Stimulated activated naive CD4-positive, alpha-beta T cell (primary cell): ENCODE measurements around the gene LAMA2.

Source experiments
- DNase-seq, 6 experiments: peaks; one replicate each; lab custom pipeline; 2025; lab: John Stamatoyannopoulos, UW

LAMA2 gene

GRCh38 chr6:129453073-129453472 is 570.1 kb downstream of the LAMA2 start:
- DNase-seq, result no peak

GRCh38 chr6:129454488-129454887 is 571.5 kb downstream of the LAMA2 start:
- DNase-seq, result no peak

- DNase-seq, result no peak
Measured at GRCh38 chr6:129455126-129455769, 572.3 kb downstream of the LAMA2 start.

- DNase-seq, result no peak
Measured at GRCh38 chr6:129460221-129460620, 577.3 kb downstream of the LAMA2 start.

GRCh38 chr6:129469070-129469662 is 586.2 kb downstream of the LAMA2 start:
- DNase-seq, result no peak

- DNase-seq, result no peak
Measured at GRCh38 chr6:129472239-129472638, 589.3 kb downstream of the LAMA2 start.

- DNase-seq, result no peak
Measured at GRCh38 chr6:129473546-129473945, 590.6 kb downstream of the LAMA2 start.

GRCh38 chr6:129475477-129476247 is 592.7 kb downstream of the LAMA2 start:
- DNase-seq, result no peak

- DNase-seq, result no peak
Measured at GRCh38 chr6:129476248-129476564, 593.3 kb downstream of the LAMA2 start.

GRCh38 chr6:129476810-129477209 is 593.9 kb downstream of the LAMA2 start:
- no peak for DNase-seq

GRCh38 chr6:129478379-129478778 is 595.4 kb downstream of the LAMA2 start:
- no peak for DNase-seq

GRCh38 chr6:129481706-129482105 is 598.8 kb downstream of the LAMA2 start:
- no peak for DNase-seq

- DNase-seq, result no peak
Measured at GRCh38 chr6:129485746-129486145, 602.8 kb downstream of the LAMA2 start.

GRCh38 chr6:129486327-129486726 is 603.4 kb downstream of the LAMA2 start:
- DNase-seq, result no peak

- DNase-seq, result no peak
Measured at GRCh38 chr6:129488313-129488712, 605.4 kb downstream of the LAMA2 start.

GRCh38 chr6:129489215-129489765 is 606.4 kb downstream of the LAMA2 start:
- no peak for DNase-seq

- DNase-seq, result peak; percentile 15 to 73 (median 51)
Measured at GRCh38 chr6:129490521-129491255, 607.8 kb downstream of the LAMA2 start.

- DNase-seq, result peak in 1 of 6 experiments; percentile 13
Measured at GRCh38 chr6:129491436-129491835, 608.5 kb downstream of the LAMA2 start.

- DNase-seq, result no peak
Measured at GRCh38 chr6:129492260-129492659, 609.3 kb downstream of the LAMA2 start.

- DNase-seq, result no peak
Measured at GRCh38 chr6:129493354-129493902, 610.5 kb downstream of the LAMA2 start.

GRCh38 chr6:129494099-129494498 is 611.2 kb downstream of the LAMA2 start:
- no peak for DNase-seq

GRCh38 chr6:129494586-129494985 is 611.6 kb downstream of the LAMA2 start:
- no peak for DNase-seq
